ENCODE data around the gene DCAF10.
"Not testable (repeated sequence)": the region's sequence is repeated elsewhere in the genome, so short reads cannot be mapped to it uniquely, and the experiment has no call there.

Gene DCAF10

DNA sequence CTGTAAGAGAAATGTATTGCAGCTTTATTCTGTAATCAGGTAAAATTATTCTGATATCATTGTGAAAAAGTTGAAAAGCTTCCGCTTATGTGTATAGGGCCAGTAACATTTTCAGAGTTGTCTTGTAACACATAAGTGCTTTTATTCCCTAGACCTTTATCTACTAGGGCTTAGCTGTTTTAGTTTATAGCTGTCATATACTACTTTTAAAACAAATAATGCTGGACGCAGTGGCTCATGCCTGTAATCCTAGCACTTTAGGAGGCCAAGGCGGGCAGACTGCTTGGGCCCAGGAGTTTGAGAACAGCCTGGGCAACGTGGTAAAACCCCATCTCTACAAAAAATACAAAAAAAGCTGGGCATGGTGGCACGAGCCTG lies 70.2 kb downstream of the DCAF10 start:
- no peak for DNase-seq

DNA sequence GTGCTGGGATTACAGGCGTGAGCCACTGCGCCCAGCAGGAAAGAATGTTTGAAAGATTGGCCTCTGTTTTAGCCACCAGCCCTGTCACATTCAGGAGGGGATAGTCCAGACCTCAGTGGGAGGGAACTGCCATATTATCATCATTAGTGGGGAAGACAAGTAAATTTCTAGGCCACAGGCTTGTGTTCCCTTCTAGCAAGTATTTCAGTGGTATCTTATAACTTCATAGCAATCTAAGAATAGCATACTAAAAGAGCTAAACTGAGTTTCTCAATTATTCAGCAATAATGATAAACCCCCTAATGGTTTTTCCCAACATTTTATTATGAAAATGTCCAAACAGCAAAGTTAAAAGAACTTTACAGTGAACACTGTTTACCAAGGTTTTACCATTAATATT lies 73.4 kb downstream of the DCAF10 start:
- DNase-seq: no peak

DNA sequence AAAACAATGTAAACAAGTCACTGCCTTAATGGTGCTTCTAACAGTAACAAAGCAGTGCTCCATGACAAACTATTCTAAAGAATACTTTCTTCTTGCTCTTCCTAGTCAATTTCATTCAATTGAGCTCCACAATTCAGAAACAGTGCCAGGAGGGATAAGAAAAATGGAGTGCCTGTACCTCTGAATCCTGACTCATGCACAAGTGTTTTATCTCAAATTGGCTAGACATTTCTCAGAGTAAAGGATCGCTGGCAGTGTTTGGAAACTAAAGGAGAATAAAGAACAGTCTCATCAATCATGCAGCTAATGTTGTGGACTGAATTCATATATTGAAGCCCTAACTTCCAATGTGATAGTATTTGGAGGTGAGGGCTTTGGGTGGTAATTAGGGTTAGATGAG lies 75.8 kb downstream of the DCAF10 start:
- DNase-seq: no peak

- no peak for DNase-seq
Observed at GRCh38 chr9:37880916-37881479, 80.4 kb downstream of the DCAF10 start.

- DNase-seq: not testable (repeated sequence)
Observed at GRCh38 chr9:37887977-37888583, 87.5 kb downstream of the DCAF10 start.

DNA sequence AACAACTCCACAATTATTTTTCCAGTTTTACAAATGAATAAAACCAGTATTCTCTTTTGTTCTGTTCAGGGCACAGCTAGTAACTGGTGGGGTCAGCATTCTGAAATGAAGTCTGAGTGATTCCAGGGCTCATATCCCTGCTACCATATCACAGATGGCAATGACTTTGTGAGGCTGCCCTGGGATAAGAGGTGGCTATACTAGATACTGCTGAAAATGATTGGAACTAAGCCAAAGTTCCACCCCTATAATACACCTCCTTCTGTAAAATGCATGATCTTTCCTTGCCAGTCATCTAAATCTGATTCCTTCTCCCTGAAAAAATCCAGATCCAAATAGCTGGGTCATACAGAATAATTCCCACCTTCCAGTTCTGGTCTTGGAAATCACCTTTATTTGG lies 88.9 kb downstream of the DCAF10 start:
- DNase-seq: no peak

DNA sequence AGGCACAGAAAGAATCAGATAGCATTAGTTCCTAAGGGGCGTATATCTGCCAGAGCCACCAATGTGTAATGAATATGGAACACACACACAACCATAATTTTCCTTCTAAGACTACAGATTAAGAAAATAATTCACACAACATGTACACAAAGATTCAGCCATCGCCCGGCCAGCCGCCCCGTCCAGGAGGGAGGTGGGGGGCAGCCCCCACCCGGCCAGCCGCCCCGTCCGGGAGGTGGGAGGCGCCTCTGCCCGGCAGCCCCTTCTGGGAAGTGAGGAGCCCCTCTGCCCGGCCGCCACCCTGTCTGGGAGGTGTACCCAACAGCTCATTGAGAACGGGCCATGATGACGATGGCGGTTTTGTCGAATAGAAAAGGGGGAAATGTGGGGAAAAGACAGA lies 90.4 kb downstream of the DCAF10 start:
- not testable (repeated sequence) for DNase-seq

GRCh38 chr9:37892063-37892462 lies 91.5 kb downstream of the DCAF10 start:
- DNase-seq: no peak

DNA sequence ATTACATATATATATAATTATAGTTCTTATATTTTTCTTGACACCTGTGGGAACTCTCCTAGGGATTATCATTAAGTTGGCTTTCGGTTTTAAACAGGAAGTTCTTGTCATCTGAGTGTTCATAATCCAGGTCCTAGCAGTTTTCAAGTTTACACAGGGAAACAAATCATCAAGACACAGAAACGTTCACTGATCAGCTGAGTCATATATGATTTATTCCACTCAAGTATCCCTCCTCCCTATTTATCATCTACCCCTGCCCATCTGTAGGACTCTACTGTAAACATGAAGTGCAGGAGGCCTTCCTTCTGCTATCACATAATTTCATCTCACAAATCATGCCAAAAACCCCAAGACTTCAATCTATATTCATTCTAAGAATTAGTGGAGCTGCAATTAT lies 97.1 kb downstream of the DCAF10 start:
- DNase-seq: no peak

DNA sequence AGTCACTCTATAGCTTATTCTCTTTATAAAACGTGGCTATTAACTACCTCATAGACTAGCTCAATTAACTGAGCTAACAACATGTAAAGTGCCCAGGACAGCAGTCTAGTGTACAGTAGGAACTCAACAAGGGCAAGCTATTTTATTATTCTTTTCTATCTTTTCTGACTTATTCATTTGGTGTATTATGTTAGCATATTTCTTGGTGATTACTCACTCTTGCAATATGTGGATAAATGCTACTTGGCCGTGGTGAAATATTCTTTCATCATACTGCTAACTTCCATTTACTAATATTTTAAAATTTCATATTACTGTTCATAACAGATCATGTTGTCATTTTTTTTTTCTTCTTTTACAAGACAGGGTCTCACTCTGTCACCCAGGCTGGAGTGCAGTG lies 98.4 kb downstream of the DCAF10 start:
- no peak for DNase-seq

- DNase-seq: no peak
Observed at GRCh38 chr9:37902131-37902530, 101.5 kb downstream of the DCAF10 start.

DNA sequence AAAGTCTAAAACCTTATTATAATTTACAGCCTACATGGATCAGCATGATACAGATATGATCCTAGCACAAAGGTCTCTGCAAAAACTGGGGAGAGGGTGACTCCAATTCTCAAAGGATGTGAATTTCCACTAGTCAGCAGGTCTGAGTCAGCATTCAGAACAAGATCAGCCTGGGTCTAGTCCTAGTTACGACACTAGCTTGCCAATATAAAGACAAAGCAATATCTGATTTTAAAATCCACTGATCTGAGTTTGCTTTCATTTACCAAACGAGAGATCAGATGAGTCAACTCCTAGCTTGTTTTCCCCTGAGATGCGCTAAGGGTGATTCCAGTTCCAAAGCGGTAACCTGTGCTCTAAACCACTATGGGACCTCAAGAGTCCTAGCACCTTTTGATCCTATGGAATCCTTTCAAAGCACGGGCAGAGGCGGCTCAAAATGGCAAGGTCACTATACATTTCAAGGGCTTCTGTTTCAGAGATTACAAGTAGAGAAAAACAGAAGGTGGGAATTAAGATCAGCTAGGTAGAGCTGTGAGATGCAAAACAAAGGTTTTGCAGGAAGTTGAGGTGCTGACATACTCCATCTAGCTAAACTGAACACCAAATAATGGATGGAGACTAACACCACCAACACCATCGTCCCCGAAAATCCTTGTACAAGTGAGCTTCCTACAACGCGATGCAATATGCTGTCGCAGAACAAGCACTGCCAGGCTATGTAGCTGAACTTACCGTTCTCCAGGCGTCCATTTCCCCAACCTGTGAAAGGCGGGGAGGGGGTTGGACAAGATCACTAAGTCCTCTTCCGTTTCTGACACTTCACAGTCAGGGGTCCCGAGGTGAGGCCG lies 102.4 kb downstream of the DCAF10 start:
- no peak for DNase-seq

DNA sequence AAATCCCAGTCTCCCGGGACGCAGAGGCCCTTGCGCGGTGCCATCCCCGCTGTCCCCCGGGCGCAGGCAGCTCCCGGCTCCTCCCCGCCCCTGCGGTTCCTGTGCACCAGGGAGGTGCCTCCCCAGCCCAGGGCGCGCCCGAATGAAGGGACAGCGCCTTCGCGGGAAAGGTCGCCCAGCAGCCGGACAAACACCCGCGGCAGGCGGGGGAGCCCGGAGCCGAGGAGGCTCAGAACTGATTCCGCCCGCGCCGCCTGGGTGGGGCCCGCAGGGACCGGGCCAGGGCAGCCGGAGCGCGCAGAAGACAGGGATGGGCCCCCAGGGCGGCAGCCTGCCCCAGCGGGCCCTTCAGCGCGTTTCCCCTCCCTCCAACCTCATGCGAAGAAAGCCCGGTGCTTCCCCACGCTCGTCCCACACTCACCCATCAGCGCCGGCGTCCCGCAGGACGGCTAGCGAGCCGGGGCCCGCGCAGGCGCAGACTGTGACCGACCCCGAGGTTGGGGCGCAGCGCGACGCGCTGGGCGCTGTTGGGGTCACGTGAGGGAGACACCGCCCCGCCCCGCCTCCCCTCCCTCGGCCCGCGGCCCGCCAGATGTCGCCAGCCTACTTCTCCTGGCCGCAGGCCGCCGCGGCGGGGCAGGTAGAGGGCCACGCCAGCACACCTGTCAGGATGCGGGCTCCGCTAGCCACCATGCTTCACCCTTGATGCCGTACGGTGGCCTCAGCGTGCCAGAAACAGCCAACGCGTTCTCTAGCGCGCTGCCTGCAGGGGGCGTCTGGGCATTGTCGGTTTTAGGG lies 103.2 kb downstream of the DCAF10 start, which contains the start of gene SLC25A51:
Gene SLC25A51 (minus strand): TSS at position 481 of the 798 bp plus-strand sequence. CDS start 15,577 bp downstream, outside the sequence.
- peak; percentile 89 for DNase-seq

DNA sequence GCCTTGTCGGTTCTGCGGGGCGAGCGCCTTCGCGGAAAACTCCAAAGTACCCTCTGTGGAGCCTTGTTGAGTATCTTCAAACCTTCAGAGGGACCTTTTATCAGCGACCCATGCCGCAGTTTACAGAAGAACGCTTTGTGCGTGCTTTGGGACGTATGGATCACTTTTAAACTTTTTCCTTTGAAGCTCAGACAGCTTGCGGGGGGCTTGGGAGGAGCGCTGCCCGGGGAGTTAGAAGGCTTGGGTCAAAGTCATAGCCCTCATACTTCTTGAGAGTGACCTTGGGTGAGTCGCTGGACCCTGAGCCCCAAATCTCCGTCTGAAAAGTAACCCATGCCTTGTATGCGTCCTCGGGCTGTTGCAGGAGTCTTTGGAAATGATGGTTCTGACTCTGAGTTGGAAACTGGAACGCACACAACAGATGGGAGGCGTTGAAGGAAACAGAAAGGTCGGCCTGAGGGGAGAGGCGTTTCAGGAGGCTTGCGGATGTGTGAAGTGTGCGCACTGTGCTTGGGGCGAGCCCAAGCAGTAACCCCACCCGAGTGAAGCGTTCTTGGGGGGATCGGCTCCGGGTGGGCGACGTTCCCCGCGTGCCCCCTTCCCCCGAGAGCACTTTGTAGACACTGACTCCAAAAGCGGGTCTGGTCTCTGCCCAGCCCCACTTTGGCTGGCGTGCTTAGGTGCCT lies 104.0 kb downstream of the DCAF10 start:
- peak; percentile 4 for DNase-seq

DNA sequence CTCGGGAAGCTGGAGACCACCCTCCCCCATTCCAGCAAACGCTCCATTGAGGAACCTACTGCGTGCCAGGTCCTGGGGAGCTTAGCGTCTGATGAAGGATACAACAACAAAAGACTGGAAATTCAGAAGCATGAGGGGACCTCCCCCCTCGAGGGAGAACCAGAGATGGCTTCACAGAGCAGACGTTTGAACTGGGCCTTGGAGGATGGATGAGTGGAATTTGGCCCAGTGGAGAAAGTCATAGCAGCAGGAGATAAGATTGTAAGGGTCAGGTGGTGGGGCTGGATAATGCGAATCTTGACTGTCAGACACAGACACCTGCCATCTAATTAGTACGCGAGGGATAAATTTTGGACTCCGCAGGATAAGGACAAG lies 104.5 kb downstream of the DCAF10 start:
- no peak for DNase-seq

- DNase-seq: no peak
Observed at GRCh38 chr9:37905776-37906175, 105.2 kb downstream of the DCAF10 start.

DNA sequence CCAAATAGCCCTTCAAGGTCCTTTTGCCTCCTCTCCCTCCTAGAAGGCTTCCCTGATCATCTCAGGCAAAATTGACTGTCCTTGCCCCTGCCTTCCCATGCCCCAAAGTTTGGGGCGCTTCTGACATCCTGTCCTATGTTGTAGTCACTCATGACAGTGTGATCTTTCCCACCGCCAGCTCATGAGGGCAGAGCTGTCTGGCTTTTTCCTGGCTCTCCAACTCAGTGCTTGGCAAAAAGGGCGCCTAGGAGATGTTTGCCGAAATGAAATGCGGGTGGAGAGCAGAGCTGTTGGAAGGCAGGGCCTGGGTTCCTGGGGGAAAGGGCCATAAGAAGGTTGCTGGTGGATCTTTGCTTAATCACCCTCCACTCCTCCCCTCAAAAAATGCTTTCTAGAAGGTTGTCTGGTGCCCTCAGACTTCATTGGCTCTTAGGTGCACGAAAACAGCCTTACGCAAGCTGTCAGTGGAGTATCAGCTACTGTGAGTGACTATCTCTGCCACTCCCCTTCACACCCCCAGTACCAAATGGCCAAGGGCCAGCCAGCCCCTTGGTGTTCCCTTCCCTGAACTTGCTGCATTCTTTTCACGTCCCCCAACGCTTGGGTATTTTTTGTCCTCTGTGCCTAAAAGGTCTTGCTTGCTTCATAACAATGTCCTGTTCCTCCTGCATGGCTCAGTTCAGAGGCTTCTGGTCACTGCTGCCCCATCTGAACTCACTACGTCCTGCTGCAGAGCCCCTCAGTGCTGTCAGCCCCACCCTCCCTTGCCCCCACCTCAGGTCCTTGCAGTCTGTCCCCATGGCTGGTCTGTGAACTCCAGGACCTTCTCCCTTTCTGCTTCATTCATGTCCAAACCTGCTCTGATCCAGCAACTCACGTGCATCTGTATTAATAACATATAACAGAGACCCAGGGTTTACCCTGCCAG lies 106.0 kb downstream of the DCAF10 start:
- DNase-seq: no peak

GRCh38 chr9:37908283-37908682 lies 107.7 kb downstream of the DCAF10 start:
- DNase-seq: no peak

DNA sequence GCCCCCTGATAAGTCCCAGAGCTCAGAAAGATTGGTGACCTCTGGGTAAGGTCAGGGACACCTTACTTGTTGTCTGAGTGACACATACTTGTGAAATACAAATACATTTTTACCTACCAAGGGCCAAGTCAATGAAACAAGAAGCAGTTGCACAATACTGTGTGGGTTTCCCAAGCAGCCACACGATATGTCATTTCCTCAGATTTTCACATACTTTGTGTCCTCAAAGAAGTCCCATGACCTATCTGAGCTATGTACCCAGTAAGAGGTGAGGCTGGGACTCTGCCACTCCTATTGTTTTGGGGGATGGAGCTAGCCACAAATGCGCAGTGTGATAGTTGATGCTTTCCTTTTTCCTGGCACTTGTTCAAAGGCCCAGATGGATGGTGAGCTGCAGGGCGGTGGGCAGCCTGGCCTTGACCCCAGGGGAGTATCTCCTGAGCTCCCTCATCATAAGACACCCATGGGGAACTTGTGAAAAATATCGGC lies 108.1 kb downstream of the DCAF10 start:
- no peak for DNase-seq

DNA sequence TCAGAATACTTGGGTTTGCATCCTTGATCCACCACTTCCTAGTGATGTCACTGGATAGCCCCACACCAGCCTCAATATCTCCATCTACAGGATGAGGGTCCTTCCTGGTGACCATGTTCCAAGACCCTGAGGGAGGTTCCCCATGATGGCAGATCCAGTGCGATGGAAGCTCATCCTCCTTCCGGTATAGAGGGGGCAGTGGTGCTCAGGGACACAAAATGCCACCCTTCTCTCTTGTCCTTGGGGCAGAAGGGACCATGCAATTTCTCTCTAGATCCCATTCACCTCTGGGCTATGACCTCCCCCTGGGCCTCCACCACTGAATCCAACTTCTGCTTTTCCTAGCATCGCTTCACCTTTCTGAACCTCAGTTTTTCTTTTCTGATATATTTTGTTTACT lies 108.7 kb downstream of the DCAF10 start:
- DNase-seq: no peak

DNA sequence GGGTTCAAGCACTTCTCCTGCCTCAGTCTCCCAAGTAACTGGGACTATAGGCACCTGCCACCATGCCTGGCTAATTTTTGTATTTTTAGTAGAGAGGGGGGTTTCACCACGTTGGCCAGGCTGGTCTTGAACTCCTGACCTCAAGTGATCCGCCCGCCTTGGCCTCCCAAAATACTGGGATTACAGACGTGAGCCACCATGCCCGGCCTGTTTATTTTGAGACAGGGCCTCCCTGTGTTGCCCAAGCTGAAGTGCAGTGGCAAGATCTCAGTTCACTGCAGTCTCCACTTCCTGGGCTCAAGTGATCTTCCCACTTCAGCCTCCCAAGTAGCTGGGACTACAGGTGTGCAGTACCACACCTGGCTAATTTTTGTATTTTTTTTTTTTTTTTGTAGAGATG lies 109.2 kb downstream of the DCAF10 start:
- DNase-seq: not testable (repeated sequence)

All from NCI-H774 (cell line).